ENCODE results near the gene TMEM132C. TPM values are rescaled to one million over a fixed set of nuclear protein-coding genes. Genes with fewer than 3 reads are reported as not detected.

Gene TMEM132C
- polyA plus RNA-seq, 1 of the 3 experiments (the other 2 are of a cell fraction): not detected

DNA sequence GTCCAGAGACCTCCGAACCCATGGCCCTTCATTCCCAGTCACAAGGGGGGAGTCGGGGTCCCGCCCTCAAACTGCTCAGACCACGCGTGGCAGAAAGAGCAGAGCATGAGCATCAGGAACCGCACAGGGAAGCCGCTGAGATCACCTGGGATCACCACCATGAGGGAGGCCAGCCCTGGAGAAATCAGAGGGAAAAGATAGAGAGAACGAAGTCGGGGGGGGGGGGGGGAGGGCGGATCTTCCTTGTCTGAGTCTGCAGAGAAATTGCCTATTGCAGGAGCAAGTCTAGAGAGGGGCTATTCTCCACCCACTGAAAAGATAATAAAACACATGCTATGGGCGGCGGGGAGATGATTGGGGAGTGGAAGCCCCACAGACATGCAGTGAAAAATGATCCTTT is 884 bp upstream of the TMEM132C start:
- H3F3A ChIP-seq (replicated peaks; ENCODE audit: insufficient read depth): no peaks in the 10 kb centered on the region
- no peaks in the 10 kb centered on the region for H3K36me3 ChIP-seq (replicated peaks in 1 of 2; ENCODE audit: control insufficient read depth in 1 of 2, insufficient read depth in 2 of 2, low read length in 1 of 2)
- no peaks in the 10 kb centered on the region; the same call in 1 of the 2 replicates for H3K9me3 ChIP-seq
- H3K27ac ChIP-seq (ENCODE audit: low read depth in 2 of 2, low read length in 1 of 2): no peak overlapping the region
- no peaks in the 10 kb centered on the region for H3K27me3 ChIP-seq (ENCODE audit: insufficient read depth)
- no peak for DNase-seq
- H2AFZ ChIP-seq (ENCODE audit: low read depth): no peak overlapping the region
- ChIA-PET POLR2A (no interaction called here), CTCF (no interaction called here)
- TF ChIP-seq RCOR1 (IDR thresholded peaks at IDR 0.05; ENCODE audit: low read length): no peak
- TF ChIP-seq, protein P1, sequence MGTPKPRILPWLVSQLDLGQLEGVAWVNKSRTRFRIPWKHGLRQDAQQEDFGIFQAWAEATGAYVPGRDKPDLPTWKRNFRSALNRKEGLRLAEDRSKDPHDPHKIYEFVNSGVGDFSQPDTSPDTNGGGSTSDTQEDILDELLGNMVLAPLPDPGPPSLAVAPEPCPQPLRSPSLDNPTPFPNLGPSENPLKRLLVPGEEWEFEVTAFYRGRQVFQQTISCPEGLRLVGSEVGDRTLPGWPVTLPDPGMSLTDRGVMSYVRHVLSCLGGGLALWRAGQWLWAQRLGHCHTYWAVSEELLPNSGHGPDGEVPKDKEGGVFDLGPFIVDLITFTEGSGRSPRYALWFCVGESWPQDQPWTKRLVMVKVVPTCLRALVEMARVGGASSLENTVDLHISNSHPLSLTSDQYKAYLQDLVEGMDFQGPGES (IDR thresholded peaks at IDR 0.05; ENCODE audit: low read depth, low read length): no peak
- no peaks in the 10 kb centered on the region; a peak in 1 of 4 replicates for H3K4me1 ChIP-seq (ENCODE audit: control insufficient read depth in 1 of 2, insufficient read depth in 2 of 2, low read depth in 1 of 2, low read length in 1 of 2)
- no peak overlapping the region for H3K4me3 ChIP-seq (ENCODE audit: low read depth in 2 of 2, low read length in 1 of 2)
- H3K79me2 ChIP-seq (ENCODE audit: insufficient read depth): no peaks in the 10 kb centered on the region
- 39% methylated on average over 9 of the region's 12 CpGs for WGBS (ENCODE audit: low lambda C conversion rate)
- no peaks in the 10 kb centered on the region for H4K20me1 ChIP-seq (ENCODE audit: insufficient read depth)
- no peak overlapping the region for H3K9ac ChIP-seq
- no peak overlapping the region for H3K4me2 ChIP-seq
- no peaks in the 10 kb centered on the region for H3K9me2 ChIP-seq

DNA sequence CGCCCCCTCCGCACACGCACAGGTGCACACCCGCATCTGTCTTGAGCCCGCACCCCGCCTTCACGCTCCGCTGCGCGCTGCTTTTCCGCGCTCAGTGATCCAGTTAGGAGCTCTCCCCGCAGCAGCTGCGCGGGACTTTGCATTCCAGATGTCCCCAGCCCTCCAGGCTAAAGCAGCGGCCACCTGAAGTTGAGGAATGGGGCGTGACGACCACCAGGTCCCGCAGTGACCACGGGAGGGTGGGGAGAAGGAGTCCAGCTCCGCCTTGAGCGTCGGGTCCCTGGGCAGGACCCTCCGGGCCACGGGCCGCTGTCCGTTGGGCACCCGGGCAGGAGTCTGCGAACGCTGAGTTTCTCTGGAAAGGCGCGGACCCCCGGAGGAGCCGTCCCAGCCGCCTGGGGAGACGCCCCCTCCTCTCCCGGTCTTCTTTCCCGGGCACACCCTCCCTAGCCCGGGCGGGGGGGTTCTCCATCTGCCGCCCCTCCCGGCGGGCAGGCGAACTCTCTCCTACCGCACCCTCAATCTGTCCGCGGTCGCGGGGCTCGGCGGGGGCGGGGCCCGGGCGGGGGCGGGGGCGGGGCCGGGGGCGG is 334 bp upstream of the TMEM132C start:
- TF ChIP-seq, protein P2, sequence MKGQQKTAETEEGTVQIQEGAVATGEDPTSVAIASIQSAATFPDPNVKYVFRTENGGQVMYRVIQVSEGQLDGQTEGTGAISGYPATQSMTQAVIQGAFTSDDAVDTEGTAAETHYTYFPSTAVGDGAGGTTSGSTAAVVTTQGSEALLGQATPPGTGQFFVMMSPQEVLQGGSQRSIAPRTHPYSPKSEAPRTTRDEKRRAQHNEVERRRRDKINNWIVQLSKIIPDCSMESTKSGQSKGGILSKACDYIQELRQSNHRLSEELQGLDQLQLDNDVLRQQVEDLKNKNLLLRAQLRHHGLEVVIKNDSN (IDR thresholded peaks at IDR 0.05; ENCODE audit: borderline replicate concordance, low read depth): no peak
- TF ChIP-seq, protein P3, sequence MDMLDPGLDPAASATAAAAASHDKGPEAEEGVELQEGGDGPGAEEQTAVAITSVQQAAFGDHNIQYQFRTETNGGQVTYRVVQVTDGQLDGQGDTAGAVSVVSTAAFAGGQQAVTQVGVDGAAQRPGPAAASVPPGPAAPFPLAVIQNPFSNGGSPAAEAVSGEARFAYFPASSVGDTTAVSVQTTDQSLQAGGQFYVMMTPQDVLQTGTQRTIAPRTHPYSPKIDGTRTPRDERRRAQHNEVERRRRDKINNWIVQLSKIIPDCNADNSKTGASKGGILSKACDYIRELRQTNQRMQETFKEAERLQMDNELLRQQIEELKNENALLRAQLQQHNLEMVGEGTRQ (IDR thresholded peaks at IDR 0.05; ENCODE audit: borderline replicate concordance, low read depth, low read length): no peak
- TF ChIP-seq NRF1 (IDR thresholded peaks at IDR 0.05; ENCODE audit: low read depth, low read length): no peak
- TF ChIP-seq, protein P4, sequence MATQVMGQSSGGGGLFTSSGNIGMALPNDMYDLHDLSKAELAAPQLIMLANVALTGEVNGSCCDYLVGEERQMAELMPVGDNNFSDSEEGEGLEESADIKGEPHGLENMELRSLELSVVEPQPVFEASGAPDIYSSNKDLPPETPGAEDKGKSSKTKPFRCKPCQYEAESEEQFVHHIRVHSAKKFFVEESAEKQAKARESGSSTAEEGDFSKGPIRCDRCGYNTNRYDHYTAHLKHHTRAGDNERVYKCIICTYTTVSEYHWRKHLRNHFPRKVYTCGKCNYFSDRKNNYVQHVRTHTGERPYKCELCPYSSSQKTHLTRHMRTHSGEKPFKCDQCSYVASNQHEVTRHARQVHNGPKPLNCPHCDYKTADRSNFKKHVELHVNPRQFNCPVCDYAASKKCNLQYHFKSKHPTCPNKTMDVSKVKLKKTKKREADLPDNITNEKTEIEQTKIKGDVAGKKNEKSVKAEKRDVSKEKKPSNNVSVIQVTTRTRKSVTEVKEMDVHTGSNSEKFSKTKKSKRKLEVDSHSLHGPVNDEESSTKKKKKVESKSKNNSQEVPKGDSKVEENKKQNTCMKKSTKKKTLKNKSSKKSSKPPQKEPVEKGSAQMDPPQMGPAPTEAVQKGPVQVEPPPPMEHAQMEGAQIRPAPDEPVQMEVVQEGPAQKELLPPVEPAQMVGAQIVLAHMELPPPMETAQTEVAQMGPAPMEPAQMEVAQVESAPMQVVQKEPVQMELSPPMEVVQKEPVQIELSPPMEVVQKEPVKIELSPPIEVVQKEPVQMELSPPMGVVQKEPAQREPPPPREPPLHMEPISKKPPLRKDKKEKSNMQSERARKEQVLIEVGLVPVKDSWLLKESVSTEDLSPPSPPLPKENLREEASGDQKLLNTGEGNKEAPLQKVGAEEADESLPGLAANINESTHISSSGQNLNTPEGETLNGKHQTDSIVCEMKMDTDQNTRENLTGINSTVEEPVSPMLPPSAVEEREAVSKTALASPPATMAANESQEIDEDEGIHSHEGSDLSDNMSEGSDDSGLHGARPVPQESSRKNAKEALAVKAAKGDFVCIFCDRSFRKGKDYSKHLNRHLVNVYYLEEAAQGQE (IDR thresholded peaks at IDR 0.05; ENCODE audit: low read depth, low read length): no peak
- no peak for TF ChIP-seq SMC3 (IDR thresholded peaks at IDR 0.05; ENCODE audit: low read depth, low read length)
- no peak for TF ChIP-seq JUND (IDR thresholded peaks at IDR 0.05)
- TF ChIP-seq TAF1 (IDR thresholded peaks at IDR 0.05; ENCODE audit: borderline replicate concordance, low read depth, low read length): no peak
- TF ChIP-seq, protein P5, sequence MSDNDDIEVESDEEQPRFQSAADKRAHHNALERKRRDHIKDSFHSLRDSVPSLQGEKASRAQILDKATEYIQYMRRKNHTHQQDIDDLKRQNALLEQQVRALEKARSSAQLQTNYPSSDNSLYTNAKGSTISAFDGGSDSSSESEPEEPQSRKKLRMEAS (IDR thresholded peaks at IDR 0.05; ENCODE audit: low read depth): no peak
- no peak for TF ChIP-seq FOXJ3 (CRISPR knock-in tag; IDR thresholded peaks at IDR 0.05)
- TF ChIP-seq RCOR1 (IDR thresholded peaks at IDR 0.05; ENCODE audit: low read length): no peak
- no peak overlapping the region for H3K9ac ChIP-seq
- CTCF ChIA-PET: no interaction called here
- no peak overlapping the region for H3K4me3 ChIP-seq (ENCODE audit: low read depth in 2 of 2, low read length in 1 of 2)
- DNase-seq: no peak
- H2AFZ ChIP-seq (ENCODE audit: low read depth): no peak overlapping the region
- H3K79me2 ChIP-seq (ENCODE audit: insufficient read depth): no peaks in the 10 kb centered on the region
- H3K27me3 ChIP-seq (ENCODE audit: insufficient read depth): no peaks in the 10 kb centered on the region
- POLR2A ChIA-PET: no interaction called here
- H3K36me3 ChIP-seq (replicated peaks in 1 of 2; ENCODE audit: control insufficient read depth in 1 of 2, insufficient read depth in 2 of 2, low read length in 1 of 2): no peaks in the 10 kb centered on the region
- H3K4me1 ChIP-seq (ENCODE audit: control insufficient read depth in 1 of 2, insufficient read depth in 2 of 2, low read depth in 1 of 2, low read length in 1 of 2): no peaks in the 10 kb centered on the region; a peak in 1 of 4 replicates
- no peaks in the 10 kb centered on the region for H3F3A ChIP-seq (replicated peaks; ENCODE audit: insufficient read depth)
- no peaks in the 10 kb centered on the region for H3K9me2 ChIP-seq
- H3K9me3 ChIP-seq: no peaks in the 10 kb centered on the region; the same call in 1 of the 2 replicates
- WGBS (ENCODE audit: low lambda C conversion rate): 9% methylated on average over 15 of the region's 58 CpGs
- no peak overlapping the region for H3K4me2 ChIP-seq
- H3K27ac ChIP-seq (ENCODE audit: low read depth in 2 of 2, low read length in 1 of 2): no peak overlapping the region
- H4K20me1 ChIP-seq (ENCODE audit: insufficient read depth): no peaks in the 10 kb centered on the region

All from SK-N-SH (cell line).